Measurements from ENCODE around the gene ARFRP1.

DNA sequence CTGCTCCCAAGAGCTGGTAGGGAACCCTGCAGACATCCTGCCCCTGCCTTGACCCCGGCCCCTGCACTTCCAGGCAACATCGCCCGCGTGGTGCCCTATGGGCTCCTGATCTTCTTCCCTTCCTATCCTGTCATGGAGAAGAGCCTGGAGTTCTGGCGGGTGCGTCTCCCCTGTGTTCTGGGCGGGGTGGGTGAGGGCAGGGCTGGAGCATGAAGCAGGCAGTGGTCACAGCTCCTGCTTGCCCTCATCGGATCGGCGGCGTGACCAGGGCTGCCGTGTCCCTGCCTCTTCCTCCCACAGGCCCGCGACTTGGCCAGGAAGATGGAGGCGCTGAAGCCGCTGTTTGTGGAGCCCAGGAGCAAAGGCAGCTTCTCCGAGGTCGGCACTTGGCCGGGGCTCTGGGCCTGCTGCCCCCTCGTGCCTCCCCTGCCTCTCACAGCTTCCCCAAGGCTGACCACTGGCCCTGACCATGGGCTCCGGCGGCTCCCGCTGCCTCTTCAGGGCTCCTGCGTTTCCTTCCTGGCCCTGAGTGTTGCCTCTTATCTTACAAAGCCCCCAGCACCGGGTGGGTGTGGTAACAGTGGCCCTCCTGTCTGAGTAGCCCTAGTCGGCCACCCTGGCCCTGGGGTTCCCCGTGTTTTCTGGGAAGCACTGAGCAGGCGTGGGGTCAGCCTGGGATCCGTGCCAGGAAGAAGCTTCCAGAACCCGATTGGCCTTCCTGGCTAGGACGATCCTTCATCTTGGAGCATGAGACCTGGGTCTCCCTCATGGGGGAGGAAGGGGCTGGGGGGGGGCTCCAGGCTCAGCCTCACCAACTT lies 19.3 kb downstream of the ARFRP1 start:
- no peak for TF ChIP-seq ZNF274 (IDR thresholded peaks at IDR 0.05; ENCODE audit: low read depth, low read length)
- TF ChIP-seq SUZ12 (IDR thresholded peaks at IDR 0.05; ENCODE audit: extremely low read depth, insufficient read depth, insufficient read length): no peak
